ENCODE data around the gene LRRC8E.

Gene LRRC8E

DNA sequence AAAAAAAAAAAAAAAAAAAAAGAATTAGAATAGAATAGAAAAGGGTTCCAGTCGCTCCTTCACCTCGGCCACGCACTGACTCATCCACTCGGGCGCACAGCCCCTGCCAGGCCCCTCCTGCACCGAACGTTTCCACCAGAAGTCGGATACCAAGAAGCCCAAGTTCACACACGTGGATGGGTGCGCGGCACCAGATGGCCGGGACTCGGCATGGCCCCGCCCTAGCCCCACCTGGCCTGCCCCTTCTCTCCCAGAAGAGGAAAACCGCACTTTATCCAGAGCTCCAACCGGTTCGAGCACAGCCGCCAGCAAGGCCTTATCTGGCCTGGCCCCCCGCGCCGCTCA, 20.0 kb upstream of the LRRC8E start:
- no peak for DNase-seq (ENCODE audit: low read depth, low spot score)

DNA sequence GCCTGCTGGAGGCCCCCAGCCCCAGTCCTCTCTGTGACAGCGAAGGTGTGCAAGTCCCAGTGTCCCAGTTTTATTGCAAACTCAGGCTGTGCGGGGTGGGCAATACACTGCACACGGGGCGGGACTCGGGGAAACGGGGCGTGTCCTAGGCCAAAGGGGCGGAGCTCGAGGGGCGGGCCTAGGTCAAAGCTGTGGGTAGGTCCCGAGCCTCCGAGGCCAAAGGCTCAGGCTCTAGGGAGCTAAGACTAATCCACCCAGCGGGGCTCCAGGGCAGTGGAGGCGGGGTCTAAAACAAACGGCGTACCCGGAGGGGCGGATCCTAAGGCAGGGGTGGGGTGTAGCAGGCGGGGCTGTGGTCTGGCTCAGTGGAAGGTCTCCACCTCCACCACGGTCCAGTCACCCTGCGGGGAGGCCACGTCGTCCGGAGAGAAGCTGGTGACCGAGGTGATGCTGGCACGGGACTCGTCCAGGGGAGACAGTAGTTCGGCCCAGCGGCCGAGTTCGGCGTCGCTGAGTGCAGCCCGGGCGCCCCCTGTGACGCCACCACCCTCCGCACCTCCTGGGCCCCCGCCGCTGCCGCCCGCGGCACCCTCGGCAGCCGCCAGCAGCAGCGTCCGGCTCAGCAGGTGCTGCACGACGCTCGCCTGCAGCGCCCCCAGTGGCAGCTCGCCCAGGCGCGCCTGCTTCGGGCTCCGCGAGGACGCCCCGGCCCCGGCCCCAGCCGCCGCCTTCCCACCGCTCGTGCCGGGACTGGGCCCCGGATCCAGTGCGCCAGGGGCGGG, 19.4 kb upstream of the LRRC8E start:
- DNase-seq (ENCODE audit: low read depth, low spot score) = peak; percentile 53

- DNase-seq (ENCODE audit: low read depth, low spot score) = peak; percentile 66
Measured at GRCh38 chr19:7869453-7869909, 18.8 kb upstream of the LRRC8E start.

DNA sequence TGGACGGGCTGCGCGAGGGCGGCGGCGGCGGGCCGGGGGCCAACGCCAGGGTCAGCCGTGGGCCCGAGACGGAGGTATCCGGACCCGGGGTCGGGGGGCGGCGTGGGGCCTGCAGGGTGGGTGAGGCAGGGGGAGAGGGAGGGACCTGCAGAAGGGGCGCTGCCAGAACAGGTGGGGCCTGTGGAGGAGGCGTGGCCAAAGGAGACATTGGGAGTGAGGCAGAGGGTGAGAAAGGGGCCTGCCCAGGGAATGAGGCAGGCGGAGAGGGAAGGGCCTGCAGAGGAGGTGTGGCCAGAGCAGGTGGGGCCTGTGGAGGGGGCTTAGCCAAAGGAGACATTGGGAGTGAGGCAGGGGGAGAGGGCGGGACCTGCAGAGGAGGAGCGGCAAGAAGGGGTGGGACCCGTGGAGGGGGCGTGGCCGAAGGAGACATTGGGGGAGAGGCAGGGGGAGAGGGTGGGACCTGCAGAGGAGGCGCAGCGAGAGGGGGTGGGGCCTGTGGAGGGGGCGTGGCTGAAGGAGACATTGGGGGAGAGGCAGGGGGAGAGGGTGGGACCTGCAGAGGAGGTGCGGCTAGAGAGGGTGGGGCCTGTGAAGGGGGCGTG, 18.3 kb upstream of the LRRC8E start:
- DNase-seq (ENCODE audit: low read depth, low spot score) = no peak

DNA sequence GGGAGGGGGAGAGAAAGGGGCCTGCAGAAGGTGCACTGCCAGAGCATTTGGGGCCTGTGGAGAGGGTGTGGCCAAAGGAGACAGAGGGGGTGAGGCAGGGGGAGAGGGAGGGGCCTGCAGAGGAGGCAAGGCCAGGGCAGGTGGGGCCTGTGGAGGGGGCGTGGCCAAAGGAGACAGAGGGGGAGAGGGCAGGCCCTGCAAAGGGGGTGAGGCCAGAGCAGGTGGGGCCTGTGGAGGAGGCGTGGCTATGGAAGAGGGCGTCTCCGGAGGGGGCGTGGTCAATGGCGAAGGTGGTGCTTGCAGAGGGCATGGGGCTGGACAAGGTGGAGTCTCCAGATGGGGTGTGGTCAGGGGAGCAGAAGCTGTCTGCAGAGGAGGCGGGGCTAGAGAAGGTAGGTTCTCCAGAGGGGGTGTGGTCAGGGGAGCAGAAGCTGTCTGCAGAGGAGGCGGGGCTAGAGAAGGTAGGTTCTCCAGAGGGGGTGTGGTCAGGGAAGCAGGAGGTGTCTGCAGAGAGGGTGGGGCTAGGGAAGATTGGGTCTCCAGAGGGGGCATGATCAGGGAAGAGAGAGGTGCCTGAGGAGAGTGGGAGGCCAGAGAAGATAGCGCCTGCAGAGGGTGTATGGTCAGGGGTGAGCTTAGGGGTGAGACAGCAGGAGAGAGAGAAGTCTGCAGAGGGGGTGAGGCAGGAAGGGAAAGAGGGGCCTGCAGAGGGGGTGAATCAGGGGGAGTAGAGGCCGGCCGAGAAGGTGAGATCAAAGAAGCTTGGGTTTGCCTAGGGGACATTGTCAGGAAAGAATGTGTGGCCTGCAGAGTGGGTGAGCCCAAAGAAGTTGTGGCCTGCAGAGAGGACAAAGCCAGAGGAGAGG, 17.5 kb upstream of the LRRC8E start:
- no peak for DNase-seq (ENCODE audit: low read depth, low spot score)

DNA sequence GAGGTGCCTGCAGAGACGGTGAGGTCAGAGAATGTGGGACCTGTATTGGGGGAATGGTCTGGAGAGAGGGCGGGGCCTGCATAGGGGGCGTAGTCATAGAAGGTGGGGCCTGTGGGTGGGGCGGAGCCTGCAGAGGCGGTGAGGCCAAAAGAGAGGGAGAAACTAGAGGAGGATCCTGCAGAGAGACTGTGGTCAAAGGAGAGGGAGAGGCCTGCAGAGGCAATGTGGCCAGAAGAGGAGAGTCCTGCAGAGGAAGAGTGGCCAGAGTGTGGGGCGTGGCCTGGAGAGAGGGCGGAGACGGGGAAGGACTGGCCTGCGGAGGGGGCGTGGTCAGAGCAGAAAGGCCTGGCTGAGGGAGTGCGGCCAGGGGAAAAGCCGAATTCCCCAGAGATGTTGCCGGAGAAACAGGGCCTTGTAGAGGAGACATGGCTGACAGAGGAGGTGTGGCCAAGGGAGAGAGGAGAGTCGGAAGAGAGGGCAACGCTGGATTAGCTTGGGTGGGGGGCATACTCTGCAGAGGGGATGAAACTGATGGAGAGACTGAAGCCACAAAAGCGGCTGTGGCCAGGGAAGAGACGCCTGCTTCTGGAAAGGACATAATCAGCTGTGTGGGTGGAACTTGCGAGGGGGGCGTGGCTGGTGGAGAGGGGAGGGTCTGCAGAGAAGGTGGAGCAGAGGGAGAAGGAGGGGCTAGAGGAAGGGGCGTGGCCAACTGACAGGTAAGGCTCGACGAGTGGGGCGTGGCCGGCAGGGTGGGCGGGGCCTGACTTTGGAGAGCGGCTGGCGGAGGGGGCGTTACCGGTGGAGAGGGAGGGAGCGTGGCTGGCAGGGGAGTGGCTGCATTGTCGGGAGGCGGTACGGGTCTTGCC, 16.6 kb upstream of the LRRC8E start:
- peak; percentile 55 for DNase-seq (ENCODE audit: low read depth, low spot score)

DNA sequence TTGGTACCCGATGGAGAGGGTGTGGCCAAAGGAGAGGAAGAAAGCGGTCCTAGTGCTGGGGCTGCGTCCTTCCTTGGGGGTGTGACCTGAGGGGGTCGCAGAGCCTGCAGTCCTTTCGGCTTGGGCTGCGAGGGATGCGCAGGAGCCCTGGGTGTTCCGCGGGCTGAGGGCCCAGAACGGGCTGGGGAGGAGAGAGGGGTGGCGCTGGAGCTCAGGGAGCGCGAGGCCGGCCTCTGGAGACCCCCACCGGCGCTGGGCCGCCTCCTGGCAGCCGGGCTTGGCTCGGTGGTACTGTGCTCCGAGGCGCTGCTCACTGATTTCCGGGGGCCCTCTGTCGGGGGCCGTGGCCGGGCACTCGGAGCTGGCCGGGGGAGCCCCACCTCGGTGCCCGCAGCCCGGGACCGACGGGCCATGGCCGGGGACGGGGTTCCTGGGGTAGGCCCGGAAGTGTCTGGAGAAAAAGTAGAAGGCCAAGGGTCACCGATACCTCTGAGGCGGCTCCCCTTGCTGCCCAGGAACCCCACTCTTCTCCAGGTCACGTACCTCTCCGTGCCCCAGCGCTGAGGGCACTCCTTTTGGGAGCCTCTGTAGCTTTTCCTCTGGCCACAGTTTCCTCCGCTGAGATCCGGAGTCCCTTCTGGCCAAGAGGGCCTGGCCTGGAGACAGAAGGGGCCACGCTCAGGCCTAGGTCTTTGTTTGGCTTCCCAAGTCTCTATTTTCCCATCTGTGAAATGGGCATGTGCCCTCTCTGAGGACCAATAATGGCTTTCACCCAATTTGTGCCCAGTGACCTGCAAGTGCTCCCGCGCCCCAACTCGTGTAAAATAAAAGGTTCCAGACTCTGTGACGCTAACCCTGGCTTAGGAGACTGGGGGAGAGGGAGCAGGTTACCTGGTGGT, 15.8 kb upstream of the LRRC8E start:
- DNase-seq (ENCODE audit: low read depth, low spot score) = no peak

DNA sequence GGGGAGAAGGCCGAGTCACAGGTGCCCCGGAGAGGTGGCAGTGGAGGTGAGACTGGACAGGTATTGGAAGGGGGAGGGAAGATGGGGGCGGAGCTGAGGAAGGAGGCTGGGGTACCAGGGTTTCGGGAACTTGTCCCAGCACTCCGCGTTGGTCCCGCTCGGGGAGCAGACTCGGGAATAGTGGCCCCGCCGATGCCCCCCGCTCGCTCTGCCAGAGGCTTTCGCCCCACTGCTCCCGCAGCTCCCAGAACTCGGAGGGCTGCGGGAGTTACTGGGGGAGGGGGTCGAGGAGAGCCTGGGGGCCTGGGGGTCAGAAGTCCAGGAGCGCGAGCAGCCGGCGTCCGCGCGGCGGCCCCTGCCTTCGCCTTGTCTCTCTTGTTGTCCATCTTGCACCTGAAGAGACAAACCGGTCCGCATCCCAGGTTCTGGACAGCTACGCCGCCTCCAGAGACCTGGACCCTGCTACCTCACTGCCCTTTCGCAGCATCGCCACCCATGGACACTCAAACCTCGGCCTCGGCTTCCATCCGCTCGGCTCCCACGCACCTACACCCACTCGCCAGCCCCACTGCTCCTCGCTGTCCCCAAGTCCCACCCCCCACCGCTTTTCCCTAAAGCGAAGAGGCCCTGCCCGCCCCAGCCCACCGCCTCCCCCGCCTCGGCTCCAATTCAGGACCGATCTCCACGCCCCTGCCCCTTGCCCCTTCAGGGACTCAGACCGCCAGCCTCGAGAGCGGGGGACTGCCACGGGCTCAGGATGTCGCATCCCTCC, 14.8 kb upstream of the LRRC8E start:
- DNase-seq (ENCODE audit: low read depth, low spot score) = no peak

DNA sequence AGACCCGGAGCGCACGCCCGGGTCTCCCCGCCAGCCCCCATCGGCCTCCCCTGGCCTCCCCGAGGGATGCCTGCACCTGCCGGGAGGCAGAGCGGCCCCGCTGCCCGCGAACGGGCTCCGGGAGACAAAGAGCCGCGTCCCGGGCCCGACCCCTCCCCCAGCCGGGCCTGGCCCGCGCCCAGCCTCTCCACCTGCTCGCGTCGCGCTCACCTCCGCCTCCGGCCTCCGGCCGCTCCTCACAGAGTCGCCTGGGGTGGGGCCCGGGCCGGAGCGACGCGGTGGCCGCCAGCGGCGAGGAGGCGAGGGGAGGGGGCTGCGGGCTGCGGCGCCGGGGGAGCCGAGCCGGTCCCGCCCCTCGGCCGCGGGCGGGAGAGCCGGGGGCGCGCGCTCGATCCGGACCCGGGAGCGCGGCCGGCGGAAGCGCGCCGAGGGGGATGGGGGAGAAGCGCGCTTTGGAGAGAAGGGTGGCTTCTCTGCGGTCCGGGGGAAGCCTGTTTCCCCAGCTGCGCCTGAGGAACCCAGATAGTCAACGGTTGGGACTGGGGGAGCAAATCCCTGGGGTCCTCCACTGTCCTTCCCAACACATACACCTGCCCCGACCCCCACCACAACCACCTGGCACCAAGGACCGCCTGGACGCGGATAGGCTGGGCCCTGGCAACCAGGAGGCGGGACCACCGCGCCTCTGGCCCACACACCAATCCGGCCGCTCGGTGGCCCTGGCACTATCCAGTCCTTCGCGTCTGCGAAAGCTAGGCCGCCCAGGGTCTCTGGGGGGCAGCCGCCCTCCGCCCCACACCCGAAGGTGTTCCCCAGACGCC, 14.0 kb upstream of the LRRC8E start, which contains the start of gene PRR36:
Gene PRR36 (minus strand): TSS at position 315 of the 821 bp plus-strand sequence. CDS start 701 bp downstream, outside the sequence.
- DNase-seq (ENCODE audit: low read depth, low spot score) = no peak

- no peak for DNase-seq (ENCODE audit: low read depth, low spot score)
Measured at GRCh38 chr19:7874897-7875273, 13.4 kb upstream of the LRRC8E start.

- no peak for DNase-seq (ENCODE audit: low read depth, low spot score)
Measured at GRCh38 chr19:7877249-7877836, 11.0 kb upstream of the LRRC8E start.

DNA sequence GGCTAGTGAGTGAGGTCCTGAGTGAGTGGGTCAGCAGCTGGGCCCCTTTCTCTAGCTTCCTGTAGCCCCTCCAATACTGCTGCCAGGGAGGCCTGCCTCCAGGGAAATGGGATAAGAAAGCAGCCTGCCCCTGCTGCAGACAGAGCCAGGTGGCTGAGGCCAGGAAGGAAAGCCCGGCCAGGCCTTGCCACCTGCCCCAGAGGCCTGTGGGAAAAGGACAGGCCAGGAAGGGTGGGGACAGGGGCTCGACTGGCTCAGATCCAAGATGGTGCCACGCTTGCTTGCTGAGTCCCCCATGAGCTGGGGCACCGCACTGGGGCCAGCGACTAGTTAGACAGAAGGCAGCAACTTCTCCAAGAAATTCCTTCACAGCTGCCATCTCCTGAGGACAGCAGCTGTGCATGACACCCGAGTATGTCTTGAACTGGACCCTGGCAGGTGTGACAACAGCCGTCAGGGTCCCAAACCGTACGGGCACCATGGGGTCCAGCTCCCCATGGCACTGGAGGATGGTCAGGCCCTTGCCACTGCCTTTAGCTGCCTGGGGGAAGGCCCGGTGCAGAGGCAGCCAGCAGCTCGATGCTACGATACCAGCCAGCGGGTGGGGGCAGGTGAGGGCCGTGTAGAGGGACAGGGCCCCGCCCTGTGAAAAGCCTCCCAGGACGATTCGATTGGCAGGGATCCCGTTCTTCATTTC, 9.1 kb upstream of the LRRC8E start:
- no peak for DNase-seq (ENCODE audit: low read depth, low spot score)

- DNase-seq (ENCODE audit: low read depth, low spot score) = no peak
Measured at GRCh38 chr19:7879836-7880235, 8.5 kb upstream of the LRRC8E start.

DNA sequence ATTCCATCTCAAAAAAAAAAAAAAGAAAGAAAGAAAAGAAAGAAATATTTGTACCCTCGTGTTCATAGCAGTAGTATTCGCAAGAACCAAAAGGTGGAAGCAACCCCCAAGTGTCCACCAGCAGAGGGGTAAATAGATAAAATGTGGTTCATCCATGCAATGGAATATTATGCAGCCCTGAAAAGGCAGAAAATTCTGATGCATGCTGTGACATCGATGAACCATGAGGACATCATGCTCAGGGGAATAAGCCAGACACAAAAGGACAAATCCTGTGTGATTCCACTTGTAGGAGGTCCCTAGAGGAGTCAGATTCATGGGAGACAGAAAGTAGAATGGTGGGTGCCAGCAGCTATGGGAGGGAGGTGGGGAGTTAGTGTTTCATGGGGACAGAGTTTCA, 6.4 kb upstream of the LRRC8E start:
- no peak for DNase-seq (ENCODE audit: low read depth, low spot score)

- no peak for DNase-seq (ENCODE audit: low read depth, low spot score)
Measured at GRCh38 chr19:7883105-7883504, 5.2 kb upstream of the LRRC8E start.

DNA sequence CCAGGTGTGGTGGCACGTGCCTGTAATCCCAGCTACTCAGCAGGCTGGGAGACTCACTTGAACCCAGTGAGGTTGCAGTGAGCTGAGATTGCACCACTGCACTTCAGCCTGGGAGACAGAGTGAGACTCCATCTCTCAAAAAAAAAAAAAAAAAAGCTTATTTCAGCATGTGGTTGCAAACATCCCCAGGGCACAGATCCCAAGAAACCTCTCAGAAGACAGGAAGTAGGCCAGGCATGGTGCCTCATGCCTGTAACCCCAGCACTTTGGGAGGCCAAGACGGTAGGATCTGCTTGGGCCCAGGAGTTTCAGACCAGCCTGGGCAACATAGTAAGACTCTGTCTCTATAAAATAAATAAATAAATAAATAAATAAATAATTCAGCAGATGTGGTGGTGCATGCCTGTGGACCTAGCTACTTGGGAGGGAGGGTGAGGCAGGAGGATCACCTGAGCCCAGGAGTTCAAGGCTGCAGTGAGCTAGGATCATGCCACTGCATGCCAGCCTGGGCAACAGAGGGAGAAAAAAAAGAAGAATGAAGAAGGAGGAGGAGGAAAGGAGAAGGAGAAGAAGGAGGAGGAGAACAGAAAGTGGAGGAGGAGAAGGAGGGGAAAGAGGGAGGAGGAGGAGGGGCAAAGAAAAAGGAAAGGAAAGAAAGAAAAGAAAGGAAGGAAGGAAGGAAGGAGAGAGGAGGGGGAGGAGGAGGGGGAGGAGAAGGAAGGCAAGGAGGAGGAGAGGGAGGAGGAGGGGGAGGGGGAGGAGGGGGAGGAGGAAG, 4.3 kb upstream of the LRRC8E start:
- DNase-seq (ENCODE audit: low read depth, low spot score) = no peak

DNA sequence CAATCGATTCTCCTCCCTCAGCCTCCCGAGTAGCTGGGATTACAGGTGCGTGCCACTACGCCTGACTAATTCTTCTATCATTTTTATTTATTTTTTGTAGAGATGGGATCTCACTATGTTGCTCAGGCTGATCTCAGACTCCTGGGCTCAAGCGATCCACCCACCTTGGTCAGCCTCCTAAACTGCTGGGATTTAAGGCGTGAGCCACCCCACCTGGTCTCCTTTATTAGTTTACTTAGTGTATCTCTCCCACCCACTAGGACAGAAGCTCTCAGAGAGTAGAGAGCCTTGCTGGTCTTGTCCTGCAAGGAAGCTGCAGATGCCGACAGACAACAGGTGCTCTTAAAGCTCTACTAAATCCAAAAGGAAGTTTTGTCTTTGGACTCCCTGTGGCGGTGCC, 2.5 kb upstream of the LRRC8E start:
- DNase-seq (ENCODE audit: low read depth, low spot score) = no peak
